Body of pancreas (tissue), 4 donors: ENCODE results near the gene TGFBI.

Experiments used
- CTCF ChIP-seq, 7 experiments: fragments of 450-650 bp in 4 of 7; fragments of 200-600 bp in 3 of 7; sonication (generic) in 3 of 7; IDR thresholded peaks; one replicate each; pipeline ENCODE4 v1.5.1; 2016 to 2019; ENCODE audit warnings: antibody characterized with exemption in 7 of 7
- POLR2A ChIP-seq, 3 donors: fragments of 450-650 bp; IDR thresholded peaks; one replicate each; pipeline ENCODE4 v1.6.1; 2016; ENCODE audit warnings: antibody characterized with exemption in 3 of 3, mild to moderate bottlenecking in 2 of 3

- no peak for TF ChIP-seq POLR2A (IDR thresholded peaks at IDR 0.05)
- TF ChIP-seq CTCF (IDR thresholded peaks at IDR 0.05): no peak
Measured at GRCh38 chr5:136042156-136042555, 13.4 kb downstream of the TGFBI start.
